A549 (cell line): ENCODE results near the gene CSRP2.

Experiments
- CBX2 ChIP-seq: fragments of 200-600 bp; sonication (generic); IDR thresholded peaks from 2 replicates; pipeline ENCODE4 v1.6.1; 2016; ENCODE audit warnings: low read depth, mild to moderate bottlenecking, borderline replicate concordance
- CHD2 ChIP-seq: fragments of 150-350 bp; IDR thresholded peaks from 2 replicates; pipeline ENCODE4 v1.6.1; 2014; ENCODE audit warnings: low read length; ENCODE audit not compliant: partially characterized antibody
- CTCF ChIP-seq: fragments of >200 bp; sonication (Bioruptor Twin); formaldehyde crosslinking; IDR thresholded peaks from 3 replicates; pipeline ENCODE4 v1.5.1; 2016
- EP300 ChIP-seq, 2 experiments: fragments of >200 bp; sonication (Bioruptor Twin); formaldehyde crosslinking; IDR thresholded peaks; 2 replicates in 1 of 2; 3 replicates in 1 of 2; pipeline ENCODE4 v1.6.1; 2016 to 2017
- HOXB13 ChIP-seq: fragments of 250-450 bp; sonication (Bioruptor Pico); IDR thresholded peaks from 2 replicates; pipeline ENCODE4 v1.5.0; 2020; ENCODE audit warnings: low read depth, mild to moderate bottlenecking, moderate library complexity
- MYC ChIP-seq: IDR thresholded peaks from 2 replicates; pipeline ENCODE4 v1.6.1; 2012; ENCODE audit warnings: mild to moderate bottlenecking, inconsistent platforms, low read length, improper control_type of control experiment, borderline replicate concordance
- POLR2A ChIP-seq: IDR thresholded peaks from 2 replicates; pipeline ENCODE4 v1.6.1; 2012; ENCODE audit warnings: mild to moderate bottlenecking, low read length
- RNF2 ChIP-seq: fragments of 200-600 bp; sonication (generic); IDR thresholded peaks from 2 replicates; pipeline ENCODE4 v1.6.1; 2016; ENCODE audit warnings: low read depth, mild to moderate bottlenecking, antibody characterized with exemption, moderate library complexity, borderline replicate concordance
- ZNF302 ChIP-seq: fragments of 250-450 bp; sonication (Bioruptor Pico); IDR thresholded peaks from 2 replicates; pipeline ENCODE4 v1.9.0; 2021; ENCODE audit warnings: inconsistent platforms, mild to moderate bottlenecking, moderate library complexity
- ZSCAN20 ChIP-seq: fragments of 250-450 bp; sonication (Bioruptor Pico); IDR thresholded peaks from 2 replicates; pipeline ENCODE4 v1.8.0; 2022; ENCODE audit warnings: mild to moderate bottlenecking, moderate library complexity

GRCh38 chr12:76863005-76863670 lies 15.7 kb downstream of the CSRP2 start:
- TF ChIP-seq MYC (no peak), ZSCAN20 (no peak), CHD2 (no peak), POLR2A (no peak), HOXB13 (CRISPR knock-in tag) (no peak), CTCF (no peak), CBX2 (no peak), ZNF302 (CRISPR knock-in tag) (no peak), RNF2 (no peak), EP300 (IDR thresholded peaks at IDR 0.05) (no peak)
